NCI-H2081 (cell line): ENCODE results near the gene AADACL3.
"Not testable (repeated sequence)": the region's sequence is repeated elsewhere in the genome, so short reads cannot be mapped to it uniquely, and the experiment has no call there.

Source experiments
- DNase-seq, 2 experiments: peaks; one replicate each; lab custom pipeline; 2025; lab: John Stamatoyannopoulos, UW

AADACL3 gene

GRCh38 chr1:12714710-12715475, 1.0 kb upstream of the AADACL3 start:
- no peak for DNase-seq

- no peak for DNase-seq
Measured at GRCh38 chr1:12717301-12717838, 1.5 kb downstream of the AADACL3 start.

- DNase-seq, result no peak
Measured at GRCh38 chr1:12722626-12723025, 6.7 kb downstream of the AADACL3 start.

- DNase-seq, result no peak
Measured at GRCh38 chr1:12728391-12728790, 12.5 kb downstream of the AADACL3 start.

GRCh38 chr1:12730156-12730555, 14.2 kb downstream of the AADACL3 start:
- no peak for DNase-seq

GRCh38 chr1:12731084-12731483, 15.2 kb downstream of the AADACL3 start:
- DNase-seq, result not testable (repeated sequence)

GRCh38 chr1:12734651-12735050, 18.7 kb downstream of the AADACL3 start:
- DNase-seq, result no peak

GRCh38 chr1:12738934-12739333, 23.0 kb downstream of the AADACL3 start:
- DNase-seq, result no peak

- DNase-seq, result no peak
Measured at GRCh38 chr1:12739613-12740012, 23.7 kb downstream of the AADACL3 start.

GRCh38 chr1:12741946-12742345, 26.0 kb downstream of the AADACL3 start:
- DNase-seq, result no peak

- no peak for DNase-seq
Measured at GRCh38 chr1:12745126-12745991, 29.4 kb downstream of the AADACL3 start.

GRCh38 chr1:12745992-12746323, 30.0 kb downstream of the AADACL3 start, which contains the start of gene CFAP107:
Gene CFAP107, plus strand, starts transcription at chr1:12746200. Its CDS starts 231 bp downstream, at chr1:12746431.
- no peak for DNase-seq

- DNase-seq, result no peak
Measured at GRCh38 chr1:12748778-12749355, 33.0 kb downstream of the AADACL3 start.

- no peak for DNase-seq
Measured at GRCh38 chr1:12754738-12755137, 38.8 kb downstream of the AADACL3 start.

- no peak for DNase-seq
Measured at GRCh38 chr1:12756273-12756672, 40.4 kb downstream of the AADACL3 start.

- DNase-seq, result no peak
Measured at GRCh38 chr1:12756768-12757413, 41.0 kb downstream of the AADACL3 start.

- DNase-seq, result no peak
Measured at GRCh38 chr1:12757836-12758235, 41.9 kb downstream of the AADACL3 start.

- DNase-seq, result no peak
Measured at GRCh38 chr1:12760256-12760795, 44.4 kb downstream of the AADACL3 start.

GRCh38 chr1:12761781-12762180, 45.9 kb downstream of the AADACL3 start:
- no peak for DNase-seq

- no peak for DNase-seq
Measured at GRCh38 chr1:12762766-12763165, 46.9 kb downstream of the AADACL3 start.

- DNase-seq, result no peak
Measured at GRCh38 chr1:12763479-12763878, 47.6 kb downstream of the AADACL3 start.

- no peak for DNase-seq
Measured at GRCh38 chr1:12764016-12764415, 48.1 kb downstream of the AADACL3 start.
